MM.1S (cell line): ENCODE results near the gene ACSL1.

ENCODE experiments used
- DNase-seq: peaks from one replicate; pipeline ENCODE4 v3.0.0-alpha.2; 2015
- H2AFZ ChIP-seq: fragments of 300-600 bp; sonication (generic); 2 replicates; pipeline ENCODE4 v1.6.0; 2016; ENCODE audit warnings: antibody characterized with exemption, low read length
- H3F3A ChIP-seq: fragments of 300-600 bp; sonication (generic); 2 replicates; pipeline ENCODE4 v1.6.1; 2016; ENCODE audit warnings: mild to moderate bottlenecking, antibody characterized with exemption, low read length, moderate library complexity, mixed read lengths; ENCODE audit not compliant: insufficient read depth
- H3K27ac ChIP-seq: fragments of 300-600 bp; sonication (generic); 2 replicates; pipeline ENCODE4 v1.5.1; 2016; ENCODE audit warnings: mild to moderate bottlenecking, low read length
- H3K27me3 ChIP-seq: fragments of 300-600 bp; sonication (generic); replicated peaks from 2 replicates; pipeline ENCODE4 v1.6.0; 2016; ENCODE audit warnings: low read length; ENCODE audit not compliant: insufficient read depth
- H3K36me3 ChIP-seq: fragments of 300-600 bp; sonication (generic); replicated peaks from 2 replicates; pipeline ENCODE4 v1.6.1; 2016; ENCODE audit warnings: mild to moderate bottlenecking, low read length, mixed read lengths; ENCODE audit not compliant: insufficient read depth
- H3K4me1 ChIP-seq: fragments of 300-600 bp; sonication (generic); 2 replicates; pipeline ENCODE4 v1.6.1; 2016; ENCODE audit warnings: low read length, mixed read lengths
- H3K4me2 ChIP-seq: fragments of 300-600 bp; sonication (generic); 2 replicates; pipeline ENCODE4 v1.6.0; 2016; ENCODE audit warnings: low read depth, low read length
- H3K4me3 ChIP-seq: fragments of 300-600 bp; sonication (generic); 2 replicates; pipeline ENCODE4 v1.5.1; 2016; ENCODE audit warnings: low read length, mixed read lengths
- H3K79me2 ChIP-seq: fragments of 300-600 bp; sonication (generic); 2 replicates; pipeline ENCODE4 v1.6.1; 2016; ENCODE audit warnings: mixed run types, low read length, mixed read lengths
- H3K9ac ChIP-seq: fragments of 300-600 bp; sonication (generic); 2 replicates; pipeline ENCODE4 v1.6.1; 2016; ENCODE audit warnings: low read length, mixed read lengths
- H3K9me2 ChIP-seq: fragments of 300-600 bp; sonication (generic); replicated peaks from 2 replicates; pipeline ENCODE4 v1.6.1; 2016; ENCODE audit warnings: mild to moderate bottlenecking, low read length, mixed read lengths; ENCODE audit not compliant: insufficient read depth
- H3K9me3 ChIP-seq: fragments of 300-600 bp; sonication (generic); replicated peaks from 2 replicates; pipeline ENCODE4 v1.6.1; 2016; ENCODE audit warnings: mild to moderate bottlenecking, low read length, mixed read lengths; ENCODE audit not compliant: insufficient read depth
- H4K20me1 ChIP-seq: fragments of 300-600 bp; sonication (generic); 2 replicates; pipeline ENCODE4 v1.6.1; 2016; ENCODE audit warnings: mild to moderate bottlenecking, low read length, moderate library complexity, mixed read lengths; ENCODE audit not compliant: insufficient read depth
- EZH2 ChIP-seq: fragments of 300-600 bp; sonication (generic); optimal IDR thresholded peaks from 2 replicates; pipeline ENCODE3; 2017; ENCODE audit warnings: low read depth, mild to moderate bottlenecking, antibody characterized with exemption, low read length, mixed read lengths
- EZH2phosphoT487 ChIP-seq: fragments of 300-600 bp; sonication (generic); IDR thresholded peaks from 2 replicates; pipeline ENCODE4 v1.6.1; 2018; ENCODE audit warnings: antibody characterized with exemption, low read length
- TF ChIP-seq, protein P1 (sequence below): fragments of 300-600 bp; sonication (generic); IDR thresholded peaks from 2 replicates; pipeline ENCODE4 v1.5.1; 2016; ENCODE audit warnings: antibody characterized with exemption, low read length, mixed read lengths

The ACSL1 gene

GRCh38 chr4:184814686-184815045, 11.1 kb downstream of the ACSL1 start:
- no peaks in the 10 kb centered on the region; the same call in 1 of the 2 replicates for H4K20me1 ChIP-seq
- H3K9me3 ChIP-seq: no peaks in the 10 kb centered on the region
- no peak overlapping the region for H3K27ac ChIP-seq
- H3K9me2 ChIP-seq: no peaks in the 10 kb centered on the region
- H3F3A ChIP-seq: peaks cover 17% of the 10 kb centered on the region; the same call in 1 of the 2 replicates
- H3K9ac ChIP-seq: no peak overlapping the region
- H3K79me2 ChIP-seq: peaks cover 10% of the 10 kb centered on the region
- H3K27me3 ChIP-seq: peaks cover 16% of the 10 kb centered on the region
- H3K36me3 ChIP-seq: no peaks in the 10 kb centered on the region
- TF ChIP-seq EZH2 (no peak), EZH2phosphoT487 (no peak)
- TF ChIP-seq, protein P1, sequence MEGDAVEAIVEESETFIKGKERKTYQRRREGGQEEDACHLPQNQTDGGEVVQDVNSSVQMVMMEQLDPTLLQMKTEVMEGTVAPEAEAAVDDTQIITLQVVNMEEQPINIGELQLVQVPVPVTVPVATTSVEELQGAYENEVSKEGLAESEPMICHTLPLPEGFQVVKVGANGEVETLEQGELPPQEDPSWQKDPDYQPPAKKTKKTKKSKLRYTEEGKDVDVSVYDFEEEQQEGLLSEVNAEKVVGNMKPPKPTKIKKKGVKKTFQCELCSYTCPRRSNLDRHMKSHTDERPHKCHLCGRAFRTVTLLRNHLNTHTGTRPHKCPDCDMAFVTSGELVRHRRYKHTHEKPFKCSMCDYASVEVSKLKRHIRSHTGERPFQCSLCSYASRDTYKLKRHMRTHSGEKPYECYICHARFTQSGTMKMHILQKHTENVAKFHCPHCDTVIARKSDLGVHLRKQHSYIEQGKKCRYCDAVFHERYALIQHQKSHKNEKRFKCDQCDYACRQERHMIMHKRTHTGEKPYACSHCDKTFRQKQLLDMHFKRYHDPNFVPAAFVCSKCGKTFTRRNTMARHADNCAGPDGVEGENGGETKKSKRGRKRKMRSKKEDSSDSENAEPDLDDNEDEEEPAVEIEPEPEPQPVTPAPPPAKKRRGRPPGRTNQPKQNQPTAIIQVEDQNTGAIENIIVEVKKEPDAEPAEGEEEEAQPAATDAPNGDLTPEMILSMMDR: no peak
- peaks cover 41% of the 10 kb centered on the region for H3K4me1 ChIP-seq
- DNase-seq: no peak
- no peak overlapping the region for H2AFZ ChIP-seq
- no peak overlapping the region for H3K4me3 ChIP-seq
- H3K4me2 ChIP-seq: peak overlapping the region; percentile 26; the same call in 1 of the 2 replicates

- H3K9me3 ChIP-seq: no peaks in the 10 kb centered on the region
- no peaks in the 10 kb centered on the region; the same call in 1 of the 2 replicates for H4K20me1 ChIP-seq
- peaks cover 10% of the 10 kb centered on the region for H3K79me2 ChIP-seq
- peaks cover 31% of the 10 kb centered on the region for H3K4me1 ChIP-seq
- no peak overlapping the region for H3K4me3 ChIP-seq
- H3K9ac ChIP-seq: no peak overlapping the region
- H3K27ac ChIP-seq: no peak overlapping the region
- H3K4me2 ChIP-seq: no peak overlapping the region
- TF ChIP-seq, protein P1: no peak
- TF ChIP-seq EZH2phosphoT487: no peak
- no peak for TF ChIP-seq EZH2
- no peaks in the 10 kb centered on the region for H3K9me2 ChIP-seq
- DNase-seq: no peak
- peaks cover 12% of the 10 kb centered on the region for H3K27me3 ChIP-seq
- H3F3A ChIP-seq: peaks cover 11% of the 10 kb centered on the region; the same call in 1 of the 2 replicates
- no peak overlapping the region for H2AFZ ChIP-seq
- no peaks in the 10 kb centered on the region for H3K36me3 ChIP-seq
Observed at GRCh38 chr4:184812651-184813181, 13.1 kb downstream of the ACSL1 start.

DNA sequence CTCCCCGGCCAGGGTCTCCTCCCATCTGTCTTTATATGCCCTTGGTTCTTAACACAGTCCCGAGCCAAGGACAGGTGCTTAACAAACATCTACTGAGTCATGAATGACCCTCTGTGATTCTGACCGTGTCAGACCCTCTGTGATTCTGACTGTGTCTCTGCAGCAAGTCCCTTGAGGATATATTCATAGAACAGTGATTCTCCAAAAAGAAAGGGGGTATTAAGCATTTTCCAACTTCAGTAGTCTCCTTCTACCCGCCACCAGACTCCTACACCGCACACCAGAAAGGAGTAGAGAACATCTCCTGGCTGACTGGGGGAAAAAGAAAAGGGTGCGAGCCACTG, 13.6 kb downstream of the ACSL1 start:
- Histone ChIP-seq H3K4me1 (peaks cover 26% of the 10 kb centered on the region), H2AFZ (no peak overlapping the region), H3K9me3 (no peaks in the 10 kb centered on the region), H3K4me3 (no peak overlapping the region), H3F3A (peaks cover 11% of the 10 kb centered on the region; the same call in 1 of the 2 replicates), H3K9me2 (no peaks in the 10 kb centered on the region), H3K79me2 (peaks cover 4% of the 10 kb centered on the region; the same call in 1 of the 2 replicates), H3K4me2 (no peak overlapping the region), H3K27ac (no peak overlapping the region), H4K20me1 (no peaks in the 10 kb centered on the region; the same call in 1 of the 2 replicates), H3K9ac (no peak overlapping the region), H3K27me3 (peaks cover 7% of the 10 kb centered on the region), H3K36me3 (no peaks in the 10 kb centered on the region)
- TF ChIP-seq EZH2 (no peak), EZH2phosphoT487 (no peak)
- TF ChIP-seq, protein P1: no peak
- no peak for DNase-seq
